NCI-H2227 (cell line): ENCODE measurements around the gene CLMN.

Experiments used
- DNase-seq: peaks from one replicate; lab custom pipeline; 2025; ENCODE audit not compliant: unreplicated experiment; lab: John Stamatoyannopoulos, UW

CLMN gene

DNA sequence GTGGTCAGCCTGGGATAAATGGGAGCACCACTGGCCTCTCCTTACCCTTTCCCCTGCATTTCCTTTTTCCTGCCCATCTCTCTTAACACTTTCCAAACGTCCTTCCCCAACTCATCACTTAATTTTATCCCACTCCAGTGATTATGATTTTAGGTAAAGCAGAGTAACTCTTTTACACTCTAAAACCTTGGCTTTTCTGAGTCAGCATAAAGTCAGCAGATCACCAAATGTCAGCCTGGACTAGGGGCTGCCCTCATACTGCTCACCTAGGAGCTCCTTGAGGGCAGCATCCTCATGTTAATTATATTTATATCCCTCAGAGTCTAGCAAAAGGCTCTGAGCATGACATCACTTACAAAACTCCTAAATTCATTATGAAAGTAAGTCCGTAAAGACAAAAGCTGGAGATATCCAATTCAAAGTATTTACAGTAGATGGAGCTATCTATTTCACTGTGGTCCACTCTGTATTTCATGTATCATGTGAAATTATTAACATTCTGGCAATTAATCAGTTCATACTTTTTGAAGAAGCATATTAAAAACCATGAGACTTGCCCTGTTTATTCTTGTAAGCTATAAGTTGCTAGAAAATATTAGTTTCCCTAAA is 145.4 kb downstream of the CLMN start:
- no peak for DNase-seq

- no peak for DNase-seq
These were observed 146.2 kb downstream of the CLMN start for GRCh38 chr14:95173518-95173917.

GRCh38 chr14:95167177-95167576 is 152.5 kb downstream of the CLMN start:
- no peak for DNase-seq

- DNase-seq = no peak
These were observed 154.2 kb downstream of the CLMN start for GRCh38 chr14:95165517-95165916.

GRCh38 chr14:95164506-95164905 is 155.2 kb downstream of the CLMN start:
- no peak for DNase-seq

- no peak for DNase-seq
These were observed 156.0 kb downstream of the CLMN start for GRCh38 chr14:95163666-95164065.

- DNase-seq = no peak
These were observed 156.6 kb downstream of the CLMN start for GRCh38 chr14:95163132-95163531.

DNA sequence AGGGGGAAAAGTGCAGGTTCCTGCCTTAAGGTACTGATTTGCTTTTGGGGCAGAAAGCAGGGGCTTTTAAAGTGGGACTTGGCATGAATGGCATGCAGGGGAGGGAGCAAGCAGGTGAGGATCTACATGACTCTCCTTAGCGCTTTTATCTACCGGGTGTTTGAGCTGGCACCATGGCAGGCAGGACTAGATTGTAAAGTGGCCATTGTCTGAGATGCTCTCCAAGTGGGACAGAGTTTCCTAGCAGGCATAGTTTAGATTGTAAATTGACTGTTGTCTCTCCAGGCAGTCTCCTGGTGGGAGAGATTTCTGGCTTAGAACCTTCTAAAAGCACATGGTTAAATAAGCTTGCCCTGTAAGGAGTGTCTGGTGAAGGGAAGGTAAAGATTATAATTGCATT is 157.1 kb downstream of the CLMN start:
- DNase-seq = no peak

GRCh38 chr14:95157327-95158189 is 162.2 kb downstream of the CLMN start, which contains the start of gene DICER1:
DICER1 (minus strand) TSS chr14:95157529; CDS start chr14:95133458, 24,071 bp downstream.
- DNase-seq = peak; percentile 97

DNA sequence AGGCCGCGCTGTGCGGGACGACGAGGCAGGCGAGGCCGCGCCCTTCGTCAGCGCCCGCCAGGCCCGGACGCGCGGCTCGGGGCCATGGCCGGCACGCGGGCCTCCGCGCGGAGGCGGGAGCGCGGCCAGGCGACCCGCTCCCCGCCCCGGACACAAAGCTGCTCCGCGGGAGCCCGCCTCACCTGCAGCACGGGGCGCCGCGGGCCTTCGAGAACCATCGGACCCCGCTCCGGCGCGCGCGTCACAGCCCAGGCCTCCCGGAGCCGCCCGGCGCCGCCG is 162.7 kb downstream of the CLMN start:
- DNase-seq = no peak

- DNase-seq = peak; percentile 49
These were observed 163.3 kb downstream of the CLMN start for GRCh38 chr14:95156161-95157047.

GRCh38 chr14:95155045-95155444 is 164.7 kb downstream of the CLMN start:
- DNase-seq = no peak

GRCh38 chr14:95153866-95154265 is 165.8 kb downstream of the CLMN start:
- no peak for DNase-seq

- DNase-seq = no peak
These were observed 168.1 kb downstream of the CLMN start for GRCh38 chr14:95151561-95151960.

- no peak for DNase-seq
These were observed 168.8 kb downstream of the CLMN start for GRCh38 chr14:95150910-95151309.

GRCh38 chr14:95149441-95149840 is 170.3 kb downstream of the CLMN start:
- DNase-seq = no peak

DNA sequence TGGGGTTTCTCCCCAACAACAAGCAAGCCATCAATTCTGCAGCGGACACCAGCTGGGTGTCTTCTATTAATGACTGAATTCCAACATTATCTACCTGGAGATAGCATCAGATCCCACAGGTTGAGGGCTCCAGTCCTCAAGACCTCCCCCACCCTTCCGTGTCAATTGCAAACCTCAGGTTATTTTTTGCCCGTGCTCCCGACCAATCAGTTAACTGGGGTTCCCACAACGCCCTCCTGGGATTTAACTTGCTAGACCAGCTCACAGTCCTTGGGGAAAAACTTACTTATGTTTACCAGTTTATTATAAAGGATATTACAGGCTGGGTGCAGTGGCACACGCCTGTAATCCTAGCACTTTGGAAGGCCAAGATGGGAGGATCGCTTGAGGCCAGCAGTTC is 172.1 kb downstream of the CLMN start:
- no peak for DNase-seq

GRCh38 chr14:95146079-95146771 is 173.5 kb downstream of the CLMN start:
- DNase-seq = no peak

DNA sequence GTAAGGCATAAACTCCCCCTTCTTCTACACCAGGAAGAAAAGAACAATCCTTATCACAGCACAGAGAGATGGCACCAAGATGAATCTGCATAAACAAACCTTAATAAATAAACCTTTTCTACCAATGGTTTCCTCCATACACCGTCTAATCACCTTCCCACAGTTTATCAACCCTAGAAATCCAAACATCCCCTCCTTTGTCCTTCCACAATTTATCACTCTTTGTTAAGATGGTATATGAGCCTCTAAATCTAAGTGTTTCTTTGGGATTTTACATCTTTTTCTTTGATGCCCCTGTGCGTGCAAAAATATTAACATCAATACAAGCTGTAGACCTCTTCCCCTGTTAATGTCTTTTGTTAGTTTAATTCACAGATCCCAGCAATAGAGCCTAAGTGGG is 174.9 kb downstream of the CLMN start:
- no peak for DNase-seq

GRCh38 chr14:95143808-95144620 is 175.7 kb downstream of the CLMN start:
- no peak for DNase-seq
